ENCODE results near the gene HAUS6. TPM values are rescaled to one million over a fixed set of nuclear protein-coding genes. Genes with fewer than 3 reads are reported as not detected.
A peak's percentile ranks its signal among the peaks of the same experiment; 100 is the strongest.

HAUS6 gene
- total and polyA plus RNA-seq, 2 of the 13 experiments (the other 11 are each of a cell fraction or from before 2014, with no cell fraction given), result 9.8 to 31.1 TPM

GRCh38 chr9:19048966-19049916 lies 53.5 kb downstream of the HAUS6 start, which contains the start of gene RRAGA (continued):
- TF ChIP-seq ZNF468 (CRISPR knock-in tag; IDR thresholded peaks at IDR 0.05) (peak; percentile 52; the same call in 1 of the 2 replicates), FUBP1 (CRISPR knock-in tag; IDR thresholded peaks at IDR 0.05; ENCODE audit: borderline replicate concordance) (peak; percentile 76; the same call in 1 of the 2 replicates), CREB1 (IDR thresholded peaks at IDR 0.05) (no peak), CREB1 (CRISPR knock-in tag; IDR thresholded peaks at IDR 0.05) (peak; percentile 70), USF2 (IDR thresholded peaks at IDR 0.05; ENCODE audit: low read depth, low read length) (no peak), USF2 (CRISPR knock-in tag; IDR thresholded peaks at IDR 0.05; ENCODE audit: borderline replicate concordance) (no peak), ETV5 (CRISPR knock-in tag; IDR thresholded peaks at IDR 0.05; ENCODE audit: borderline replicate concordance) (peak; percentile 77; the same call in 1 of the 2 replicates), ZSCAN31 (CRISPR knock-in tag; IDR thresholded peaks at IDR 0.05; ENCODE audit: low read depth) (peak; percentile 91), YEATS4 (CRISPR knock-in tag; IDR thresholded peaks at IDR 0.05; ENCODE audit: borderline replicate concordance) (peak; percentile 94), HDAC2 (CRISPR knock-in tag; IDR thresholded peaks at IDR 0.05) (peak; percentile 71), SMC3 (IDR thresholded peaks at IDR 0.05; ENCODE audit: low read length) (peak; percentile 55), ZNF788 (CRISPR knock-in tag; IDR thresholded peaks at IDR 0.05; ENCODE audit: borderline replicate concordance) (peak; percentile 82; the same call in 1 of the 2 replicates), MTERF4 (CRISPR knock-in tag; IDR thresholded peaks at IDR 0.05) (peak; percentile 45), ZNF616 (CRISPR knock-in tag; IDR thresholded peaks at IDR 0.05; ENCODE audit: low read depth) (0 out of 2 replicates have a peak, but pooled peaks have one; percentile 42), TRAFD1 (CRISPR knock-in tag; IDR thresholded peaks at IDR 0.05; ENCODE audit: borderline replicate concordance) (peak; percentile 89), ZNF441 (CRISPR knock-in tag; IDR thresholded peaks at IDR 0.05; ENCODE audit: borderline replicate concordance) (peak; percentile 80), PAF1 (CRISPR knock-in tag; IDR thresholded peaks at IDR 0.05) (no peak), ERF (CRISPR knock-in tag; IDR thresholded peaks at IDR 0.05) (peak; percentile 95), TFDP2 (CRISPR knock-in tag; IDR thresholded peaks at IDR 0.05) (peak; percentile 77), THAP11 (CRISPR knock-in tag; IDR thresholded peaks at IDR 0.05) (peak; percentile 90)

All from HepG2 (cell line).